B cell (primary cell): ENCODE measurements around the gene FAM222A.

Experiments used
- CTCF ChIP-seq: fragments of 200-600 bp; IDR thresholded peaks from one replicate; pipeline ENCODE4 v1.8.0; 2022; ENCODE audit warnings: antibody characterized with exemption, mild to moderate bottlenecking
- EZH2 ChIP-seq: IDR thresholded peaks from 2 replicates; pipeline ENCODE4 v1.6.1; 2012; ENCODE audit warnings: borderline replicate concordance, low read depth, mild to moderate bottlenecking, moderate library complexity, low read length; ENCODE audit not compliant: insufficient read depth, poor library complexity, severe bottlenecking

DNA sequence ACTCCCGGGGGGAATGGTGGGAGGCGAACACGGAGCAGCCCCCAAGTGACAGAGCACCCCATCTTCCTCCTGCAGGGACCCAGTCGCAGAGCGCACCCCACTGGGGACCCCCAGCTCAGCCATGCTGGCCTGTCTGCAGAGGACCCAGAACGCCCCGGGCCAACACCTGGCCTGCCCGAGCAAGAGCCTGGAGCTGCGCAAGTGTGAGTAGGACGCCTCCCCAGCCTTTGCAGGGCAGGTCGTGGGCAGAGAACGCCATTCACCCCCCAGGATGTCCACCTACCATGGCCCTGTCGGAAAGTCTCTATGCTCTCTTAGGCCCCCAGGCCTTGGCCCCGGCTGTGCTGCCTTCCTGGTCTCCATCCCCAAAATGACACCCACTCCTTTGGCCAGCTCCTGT lies 30.4 kb downstream of the FAM222A start:
- TF ChIP-seq CTCF (no peak), EZH2 (no peak)
